ENCODE results near the gene CDCP2.

Gene CDCP2

DNA sequence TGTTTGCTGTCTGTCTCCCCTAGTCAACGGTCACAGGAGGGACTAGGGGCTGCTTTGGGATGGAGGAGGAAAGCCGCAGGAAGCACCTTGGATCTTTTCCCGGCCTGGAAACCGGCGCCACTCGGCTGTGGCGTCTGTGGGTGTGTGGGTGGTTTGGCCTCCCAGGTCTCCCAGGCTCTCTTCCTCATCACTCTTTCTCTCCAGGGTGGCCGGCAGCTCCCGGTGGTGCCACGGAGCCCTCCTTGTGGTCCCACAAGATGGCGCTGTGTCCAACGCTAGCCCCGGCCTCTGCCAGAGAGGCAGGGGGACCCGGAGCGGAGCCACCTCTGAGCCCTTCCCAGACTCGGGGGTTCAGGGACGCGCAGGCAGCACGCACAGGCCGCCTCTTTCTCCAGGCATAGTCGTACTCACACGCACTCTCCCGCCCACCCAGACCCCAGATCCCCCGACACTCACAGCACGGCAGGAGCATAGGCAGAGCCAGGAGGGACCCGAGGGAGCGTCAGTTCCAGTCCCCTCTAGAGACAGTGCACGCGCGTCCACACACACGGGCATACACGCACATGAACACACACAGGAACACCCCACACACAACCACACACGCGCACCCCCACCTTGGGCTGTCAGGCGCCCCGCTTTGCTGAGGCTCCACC, 31.2 kb downstream of the CDCP2 start:
- peaks cover 2 to 11% (median 9%) of the 10 kb centered on the region in 5 donors for H3K4me1 ChIP-seq (ENCODE audit: control insufficient read depth in 5 of 5, insufficient read depth in 5 of 5, low read length in 5 of 5)
- H3K36me3 ChIP-seq (ENCODE audit: control insufficient read depth in 5 of 5, insufficient read depth in 5 of 5, low read length in 5 of 5) = no peaks in the 10 kb centered on the region
- H3K27ac ChIP-seq (ENCODE audit: low read depth, low read length) = no peak overlapping the region
- no peaks in the 10 kb centered on the region for H3K9me3 ChIP-seq (ENCODE audit: control insufficient read depth in 5 of 5, low read length in 5 of 5)
- H3K4me3 ChIP-seq (ENCODE audit: low read depth in 1 of 5, low read length in 5 of 5) = peak overlapping the region in 4 of 5 donors; percentile 35 to 51 (median 44)
- peaks cover 0 to 21% (median 7%) of the 10 kb centered on the region in 5 donors for H3K27me3 ChIP-seq (ENCODE audit: control insufficient read depth in 5 of 5, insufficient read depth in 4 of 5, low read length in 5 of 5)
- H3K9ac ChIP-seq (ENCODE audit: low read length in 5 of 5) = peak overlapping the region in 2 of 5 donors; percentile 15 to 56

DNA sequence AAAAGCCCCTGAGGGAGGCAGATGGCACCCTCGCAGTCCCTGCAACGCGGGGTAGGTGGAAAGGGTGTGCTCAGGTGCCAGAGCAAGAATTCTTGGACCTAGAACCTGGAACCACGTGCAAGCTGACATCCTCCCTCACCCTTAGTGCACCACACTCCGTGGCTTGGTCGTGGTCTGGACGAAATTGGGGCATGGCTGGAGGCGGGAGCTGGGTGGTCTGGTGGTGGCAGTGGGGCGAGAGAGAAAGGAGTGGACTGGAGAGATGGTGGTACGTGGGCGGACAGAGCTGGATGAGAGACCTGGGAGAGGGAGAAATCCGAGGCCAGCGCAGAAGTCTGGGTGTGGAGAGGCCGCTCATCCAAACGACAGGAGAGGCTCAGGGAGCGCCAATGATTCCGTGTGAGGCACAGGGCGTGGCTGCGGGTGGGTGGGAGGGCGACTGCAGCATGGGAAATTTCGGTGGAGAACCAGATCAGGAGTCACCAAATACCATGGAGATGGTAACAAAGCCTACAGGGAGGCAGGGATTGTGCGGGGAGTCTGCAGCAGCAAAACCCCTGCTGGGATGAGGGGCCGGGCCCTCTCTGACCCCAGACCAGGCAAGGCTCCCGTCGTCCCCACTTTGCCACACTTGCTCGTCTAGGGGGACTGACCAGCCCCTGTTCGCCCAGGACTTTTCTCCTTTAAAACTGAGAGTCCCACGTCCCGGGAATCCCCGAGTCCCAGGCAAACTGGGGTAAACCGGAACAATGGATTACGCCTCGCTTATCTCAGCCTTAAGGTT, 31.9 kb downstream of the CDCP2 start:
- no peaks in the 10 kb centered on the region for H3K36me3 ChIP-seq (ENCODE audit: control insufficient read depth in 5 of 5, insufficient read depth in 5 of 5, low read length in 5 of 5)

DNA sequence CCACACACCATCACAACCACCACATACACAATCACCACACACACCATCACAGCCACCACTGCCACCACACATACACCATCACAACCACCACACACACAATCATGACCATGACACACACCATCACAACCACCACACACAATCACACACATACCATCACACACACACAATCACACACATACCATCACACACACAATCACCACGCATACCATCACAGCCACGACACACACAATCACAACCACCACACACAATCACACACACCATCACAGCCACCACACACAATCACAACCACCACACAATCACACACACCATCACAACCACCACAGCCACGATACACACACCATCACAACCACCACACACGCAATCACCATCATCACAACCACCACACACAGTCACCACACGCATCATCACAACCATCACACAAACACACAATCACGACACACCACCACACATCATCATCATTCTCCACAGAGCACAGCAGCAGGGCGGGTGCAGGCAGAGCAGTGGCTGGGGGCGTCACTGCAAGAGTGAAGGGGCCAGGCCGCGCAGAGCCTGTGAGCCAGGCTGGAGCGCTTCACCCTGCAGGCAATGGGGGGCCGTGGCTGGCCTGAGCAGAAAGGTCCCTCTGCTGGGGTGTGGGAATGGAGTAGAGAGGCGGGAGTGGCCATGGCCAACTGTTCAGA, 32.6 kb downstream of the CDCP2 start:
- peaks cover 0 to 21% (median 7%) of the 10 kb centered on the region in 5 donors for H3K27me3 ChIP-seq (ENCODE audit: control insufficient read depth in 5 of 5, insufficient read depth in 4 of 5, low read length in 5 of 5)
- H3K9ac ChIP-seq (ENCODE audit: low read length in 5 of 5) = no peak overlapping the region
- no peaks in the 10 kb centered on the region for H3K9me3 ChIP-seq (ENCODE audit: control insufficient read depth in 5 of 5, low read length in 5 of 5)
- no peak overlapping the region for H3K27ac ChIP-seq (ENCODE audit: low read depth, low read length)
- H3K4me3 ChIP-seq (ENCODE audit: low read depth in 1 of 5, low read length in 5 of 5) = no peak overlapping the region
- H3K36me3 ChIP-seq (ENCODE audit: control insufficient read depth in 5 of 5, insufficient read depth in 5 of 5, low read length in 5 of 5) = no peaks in the 10 kb centered on the region
- peaks cover 2 to 11% (median 9%) of the 10 kb centered on the region in 5 donors for H3K4me1 ChIP-seq (ENCODE audit: control insufficient read depth in 5 of 5, insufficient read depth in 5 of 5, low read length in 5 of 5)

More for the DNA sequence above, 31.9 kb downstream of the CDCP2 start:
- H3K9me3 ChIP-seq (ENCODE audit: control insufficient read depth in 5 of 5, low read length in 5 of 5) = no peaks in the 10 kb centered on the region
- peaks cover 0 to 21% (median 7%) of the 10 kb centered on the region in 5 donors for H3K27me3 ChIP-seq (ENCODE audit: control insufficient read depth in 5 of 5, insufficient read depth in 4 of 5, low read length in 5 of 5)
- H3K4me1 ChIP-seq (ENCODE audit: control insufficient read depth in 5 of 5, insufficient read depth in 5 of 5, low read length in 5 of 5) = peaks cover 2 to 11% (median 9%) of the 10 kb centered on the region in 5 donors
- no peak overlapping the region for H3K9ac ChIP-seq (ENCODE audit: low read length in 5 of 5)
- H3K27ac ChIP-seq (ENCODE audit: low read depth, low read length) = no peak overlapping the region
- peak overlapping the region in 3 of 5 donors; percentile 37 to 51 (median 50) for H3K4me3 ChIP-seq (ENCODE audit: low read depth in 1 of 5, low read length in 5 of 5)

DNA sequence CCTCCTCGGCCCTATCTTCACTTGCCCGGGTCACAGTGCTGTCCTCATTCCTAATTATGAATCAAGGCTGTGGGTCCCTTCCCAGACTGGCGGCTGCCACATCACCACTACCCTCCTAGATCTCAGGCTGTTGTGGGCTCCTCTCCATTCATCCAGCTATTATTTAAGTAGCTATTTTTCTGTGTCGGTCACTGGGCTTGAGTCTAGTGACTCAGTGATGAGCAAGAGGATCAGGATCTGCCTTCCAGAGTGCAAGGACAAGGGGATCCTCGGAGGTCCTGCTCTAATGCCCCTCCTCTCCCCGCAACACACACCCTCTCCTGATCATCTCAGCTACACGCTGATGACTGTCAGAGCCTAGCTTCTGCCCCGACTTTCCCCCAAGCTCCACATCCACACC, 34.1 kb downstream of the CDCP2 start:
- H3K9me3 ChIP-seq (ENCODE audit: control insufficient read depth in 5 of 5, low read length in 5 of 5) = no peaks in the 10 kb centered on the region
- H3K9ac ChIP-seq (ENCODE audit: low read length in 5 of 5) = no peak overlapping the region
- H3K27me3 ChIP-seq (ENCODE audit: control insufficient read depth in 5 of 5, insufficient read depth in 4 of 5, low read length in 5 of 5) = peaks cover 0 to 21% (median 9%) of the 10 kb centered on the region in 5 donors
- H3K4me1 ChIP-seq (ENCODE audit: control insufficient read depth in 5 of 5, insufficient read depth in 5 of 5, low read length in 5 of 5) = peaks cover 2 to 11% (median 9%) of the 10 kb centered on the region in 5 donors
- no peak overlapping the region for H3K4me3 ChIP-seq (ENCODE audit: low read depth in 1 of 5, low read length in 5 of 5)
- H3K36me3 ChIP-seq (ENCODE audit: control insufficient read depth in 5 of 5, insufficient read depth in 5 of 5, low read length in 5 of 5) = no peaks in the 10 kb centered on the region
- H3K27ac ChIP-seq (ENCODE audit: low read depth, low read length) = no peak overlapping the region

DNA sequence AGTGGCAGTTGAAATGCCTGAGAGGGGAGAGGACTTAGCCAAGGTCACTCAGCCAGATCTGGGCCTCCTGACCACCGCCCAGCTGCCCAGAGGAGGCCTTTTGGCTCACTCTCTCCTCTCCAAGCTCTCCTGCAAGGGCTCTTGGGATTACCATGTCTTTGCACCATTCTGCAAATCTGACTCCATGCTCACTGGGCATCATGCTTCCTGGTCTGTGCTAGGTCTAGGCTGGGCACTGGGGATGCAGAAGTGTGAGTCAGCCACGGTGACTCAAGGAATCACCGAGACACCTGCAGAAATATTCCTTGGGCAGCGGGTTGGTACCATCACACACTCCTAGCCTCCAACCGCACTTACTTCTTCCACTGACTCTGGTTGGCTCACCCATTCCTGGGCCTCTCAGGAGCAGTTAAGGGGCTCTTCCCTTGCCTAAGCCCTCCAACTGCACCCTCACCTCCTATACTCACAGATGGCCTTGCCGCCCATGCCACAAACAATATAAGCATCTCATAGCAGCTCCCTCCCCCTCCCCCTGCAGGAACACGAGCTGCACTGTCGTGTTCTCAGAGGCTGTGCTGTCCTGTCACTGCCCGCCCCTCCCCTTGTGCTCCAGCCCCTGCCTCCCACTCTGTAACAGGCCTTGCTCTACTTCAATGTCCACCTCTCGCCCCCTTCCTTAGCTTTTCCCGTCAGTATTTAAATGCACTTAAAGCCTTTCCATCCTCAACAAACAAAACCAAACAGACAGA, 34.8 kb downstream of the CDCP2 start:
- Histone ChIP-seq H3K4me1 (ENCODE audit: control insufficient read depth in 5 of 5, insufficient read depth in 5 of 5, low read length in 5 of 5) (peaks cover 2 to 11% (median 9%) of the 10 kb centered on the region in 5 donors), H3K27me3 (ENCODE audit: control insufficient read depth in 5 of 5, insufficient read depth in 4 of 5, low read length in 5 of 5) (peaks cover 0 to 21% (median 9%) of the 10 kb centered on the region in 5 donors), H3K9ac (ENCODE audit: low read length in 5 of 5) (no peak overlapping the region), H3K36me3 (ENCODE audit: control insufficient read depth in 5 of 5, insufficient read depth in 5 of 5, low read length in 5 of 5) (no peaks in the 10 kb centered on the region), H3K9me3 (ENCODE audit: control insufficient read depth in 5 of 5, low read length in 5 of 5) (no peaks in the 10 kb centered on the region), H3K4me3 (ENCODE audit: low read depth in 1 of 5, low read length in 5 of 5) (no peak overlapping the region), H3K27ac (ENCODE audit: low read depth, low read length) (no peak overlapping the region)

DNA sequence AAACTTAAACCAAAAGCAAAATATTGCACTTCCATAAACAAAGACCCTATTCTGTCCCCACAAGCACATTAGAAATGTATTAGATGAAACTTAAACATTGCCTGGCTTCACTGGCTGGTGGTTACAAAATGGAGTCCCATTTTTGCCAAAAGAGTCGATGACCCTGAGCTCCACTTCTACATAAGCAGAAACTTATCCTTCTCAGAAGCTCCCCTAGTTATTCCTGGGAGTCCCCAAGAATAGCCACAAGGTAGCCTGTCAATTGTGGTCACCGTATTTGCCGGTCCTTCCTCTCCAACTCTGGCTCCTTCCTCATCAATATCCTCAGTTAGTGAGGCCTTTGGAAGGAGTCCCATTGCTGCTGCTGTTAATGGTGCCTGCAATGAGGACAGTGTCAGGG, 37.3 kb downstream of the CDCP2 start:
- H3K9ac ChIP-seq (ENCODE audit: low read length in 5 of 5) = no peak overlapping the region
- no peak overlapping the region for H3K4me3 ChIP-seq (ENCODE audit: low read depth in 1 of 5, low read length in 5 of 5)
- no peaks in the 10 kb centered on the region for H3K4me1 ChIP-seq (ENCODE audit: control insufficient read depth in 5 of 5, insufficient read depth in 5 of 5, low read length in 5 of 5)
- no peaks in the 10 kb centered on the region for H3K36me3 ChIP-seq (ENCODE audit: control insufficient read depth in 5 of 5, insufficient read depth in 5 of 5, low read length in 5 of 5)
- no peaks in the 10 kb centered on the region for H3K9me3 ChIP-seq (ENCODE audit: control insufficient read depth in 5 of 5, low read length in 5 of 5)
- H3K27ac ChIP-seq (ENCODE audit: low read depth, low read length) = no peak overlapping the region
- peaks cover 0 to 11% (median 6%) of the 10 kb centered on the region in 5 donors for H3K27me3 ChIP-seq (ENCODE audit: control insufficient read depth in 5 of 5, insufficient read depth in 4 of 5, low read length in 5 of 5)

DNA sequence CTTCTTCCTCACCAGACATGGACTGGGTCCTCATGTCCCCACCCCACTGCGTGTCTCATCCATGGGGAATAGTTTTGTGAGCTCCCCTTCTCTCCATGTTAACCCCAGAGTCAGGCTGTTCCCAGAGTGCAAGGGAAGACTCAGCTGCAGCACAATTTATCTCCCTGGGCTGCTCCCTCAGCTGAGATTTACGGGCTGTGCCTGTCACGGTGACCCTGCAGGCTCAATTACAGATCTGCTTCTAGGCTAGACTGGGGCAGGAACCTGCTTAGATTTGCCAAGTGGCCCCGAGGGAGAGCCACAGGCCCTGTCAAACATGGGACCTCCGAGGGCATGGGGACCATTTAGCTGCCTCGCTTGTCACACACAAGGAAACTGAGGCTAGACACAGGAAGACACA, 37.8 kb downstream of the CDCP2 start:
- H3K36me3 ChIP-seq (ENCODE audit: control insufficient read depth in 5 of 5, insufficient read depth in 5 of 5, low read length in 5 of 5) = no peaks in the 10 kb centered on the region
- no peak overlapping the region for H3K27ac ChIP-seq (ENCODE audit: low read depth, low read length)
- H3K9me3 ChIP-seq (ENCODE audit: control insufficient read depth in 5 of 5, low read length in 5 of 5) = no peaks in the 10 kb centered on the region
- H3K27me3 ChIP-seq (ENCODE audit: control insufficient read depth in 5 of 5, insufficient read depth in 4 of 5, low read length in 5 of 5) = peaks cover 0 to 6% (median 6%) of the 10 kb centered on the region in 5 donors
- no peak overlapping the region for H3K4me3 ChIP-seq (ENCODE audit: low read depth in 1 of 5, low read length in 5 of 5)
- no peaks in the 10 kb centered on the region for H3K4me1 ChIP-seq (ENCODE audit: control insufficient read depth in 5 of 5, insufficient read depth in 5 of 5, low read length in 5 of 5)
- H3K9ac ChIP-seq (ENCODE audit: low read length in 5 of 5) = no peak overlapping the region

DNA sequence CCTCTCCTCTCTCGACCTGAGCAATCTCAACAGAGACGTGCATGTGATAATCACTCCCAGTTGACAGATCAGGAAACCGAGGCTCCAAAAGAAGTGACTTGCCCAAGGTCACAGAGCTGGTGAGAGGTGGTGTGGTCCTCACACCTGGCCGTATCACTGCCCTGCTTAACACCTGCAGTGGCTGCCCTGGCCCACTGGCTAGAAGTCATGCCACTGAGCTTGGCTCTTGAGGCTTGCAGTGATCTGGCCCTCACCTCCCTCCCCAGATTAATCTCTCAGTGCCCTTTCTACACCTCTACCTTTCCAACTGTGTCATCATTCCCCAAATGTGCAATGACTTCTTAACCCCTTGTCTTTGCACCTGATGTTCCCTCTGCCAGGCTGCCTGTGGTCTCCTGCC, 38.8 kb downstream of the CDCP2 start:
- H3K36me3 ChIP-seq (ENCODE audit: control insufficient read depth in 5 of 5, insufficient read depth in 5 of 5, low read length in 5 of 5) = no peaks in the 10 kb centered on the region
- H3K4me1 ChIP-seq (ENCODE audit: control insufficient read depth in 5 of 5, insufficient read depth in 5 of 5, low read length in 5 of 5) = no peaks in the 10 kb centered on the region
- no peak overlapping the region for H3K4me3 ChIP-seq (ENCODE audit: low read depth in 1 of 5, low read length in 5 of 5)
- peaks cover 0 to 3% (median 0%) of the 10 kb centered on the region in 5 donors for H3K27me3 ChIP-seq (ENCODE audit: control insufficient read depth in 5 of 5, insufficient read depth in 4 of 5, low read length in 5 of 5)
- H3K27ac ChIP-seq (ENCODE audit: low read depth, low read length) = no peak overlapping the region
- H3K9ac ChIP-seq (ENCODE audit: low read length in 5 of 5) = no peak overlapping the region
- H3K9me3 ChIP-seq (ENCODE audit: control insufficient read depth in 5 of 5, low read length in 5 of 5) = no peaks in the 10 kb centered on the region

DNA sequence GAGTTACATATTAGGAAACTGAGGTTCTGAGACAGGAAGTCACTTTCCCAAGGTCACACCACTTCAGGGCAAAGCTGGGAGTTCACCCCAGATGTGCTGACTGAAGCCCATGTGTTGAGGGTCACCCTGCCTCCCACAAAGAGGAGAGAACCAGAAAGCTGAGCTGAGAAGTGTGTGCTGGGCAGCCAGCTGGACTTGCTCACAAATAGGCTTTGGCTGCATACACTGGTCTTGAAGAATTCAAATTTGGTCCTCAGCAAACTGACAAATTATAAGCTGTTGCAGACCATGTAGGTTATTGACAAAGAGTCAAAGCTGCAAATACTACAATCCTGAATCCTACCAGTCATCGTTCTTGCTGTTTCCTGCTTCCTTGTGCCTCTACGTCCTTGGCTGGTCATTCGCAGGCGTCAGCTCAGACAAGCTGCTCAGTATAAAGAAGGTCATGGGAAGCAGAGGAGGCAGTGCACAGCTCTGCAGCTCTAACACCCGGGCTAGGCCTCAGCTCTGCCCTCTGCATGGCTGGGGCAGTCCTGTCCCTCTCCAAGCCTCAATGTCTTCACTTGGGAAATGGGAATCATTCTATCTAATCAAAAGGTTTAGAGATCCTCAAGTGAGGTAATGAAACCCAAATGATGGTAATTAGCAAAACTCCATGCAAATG, 40.0 kb downstream of the CDCP2 start:
- no peaks in the 10 kb centered on the region for H3K36me3 ChIP-seq (ENCODE audit: control insufficient read depth in 5 of 5, insufficient read depth in 5 of 5, low read length in 5 of 5)
- H3K27ac ChIP-seq (ENCODE audit: low read depth, low read length) = no peak overlapping the region
- H3K9me3 ChIP-seq (ENCODE audit: control insufficient read depth in 5 of 5, low read length in 5 of 5) = no peaks in the 10 kb centered on the region
- no peak overlapping the region for H3K9ac ChIP-seq (ENCODE audit: low read length in 5 of 5)
- no peaks in the 10 kb centered on the region for H3K4me1 ChIP-seq (ENCODE audit: control insufficient read depth in 5 of 5, insufficient read depth in 5 of 5, low read length in 5 of 5)
- H3K27me3 ChIP-seq (ENCODE audit: control insufficient read depth in 5 of 5, insufficient read depth in 4 of 5, low read length in 5 of 5) = peaks cover 0 to 3% (median 0%) of the 10 kb centered on the region in 5 donors
- H3K4me3 ChIP-seq (ENCODE audit: low read depth in 1 of 5, low read length in 5 of 5) = no peak overlapping the region

Measured in subcutaneous abdominal adipose tissue (tissue), 5 donors.